AG04449 (cell line): ENCODE results near the gene GLIS2.
A peak's percentile ranks its signal among the peaks of the same experiment; 100 is the strongest.

Experiments used
- CTCF ChIA-PET: fragments of 350-600 bp; formaldehyde crosslinking; extraction: SDS; loops from one replicate; lab custom pipeline; 2021; ENCODE audit warnings: antibody characterized with exemption; lab: Yijun Ruan, JAX
- POLR2A ChIA-PET: fragments of 400-600, 350-600 bp; formaldehyde crosslinking; extraction: SDS; loops from one replicate; lab custom pipeline; 2020; ENCODE audit warnings: antibody characterized with exemption, inconsistent platforms; lab: Yijun Ruan, JAX
- DNase-seq: peaks from one replicate; pipeline ENCODE4 v3.0.0-alpha.2; 2010; ENCODE audit warnings: low read depth, low spot score
- H3K4me3 ChIP-seq: 2 replicates; pipeline ENCODE4 v1.5.1; 2011; ENCODE audit warnings: low read depth, mild to moderate bottlenecking, control low read depth, low read length
- CTCF ChIP-seq: IDR thresholded peaks from one replicate; pipeline ENCODE4 v1.5.1; 2011; ENCODE audit warnings: mild to moderate bottlenecking, moderate library complexity, low read length, control low read depth, inconsistent platforms; ENCODE audit not compliant: insufficient read depth; ENCODE audit errors: missing control alignments

Gene GLIS2

GRCh38 chr16:4272114-4272956 lies 43.5 kb upstream of the GLIS2 start:
- ChIA-PET POLR2A (interaction anchor here (0.6 to 2.9 kb wide), 12 partner anchors 11 to 333 kb away, joined by 3 to 9 read pairs (median 4); partner anchors contain the start of gene GLIS2), CTCF (interaction anchor here (0.8 to 4.8 kb wide), 11 partner anchors 10 to 131 kb away, joined by 3 to 44 read pairs (median 6); no protein-coding TSS in a partner anchor)
- H3K4me3 ChIP-seq: peak overlapping the region; percentile 93
- no peak for TF ChIP-seq CTCF
- DNase-seq: no peak

DNA sequence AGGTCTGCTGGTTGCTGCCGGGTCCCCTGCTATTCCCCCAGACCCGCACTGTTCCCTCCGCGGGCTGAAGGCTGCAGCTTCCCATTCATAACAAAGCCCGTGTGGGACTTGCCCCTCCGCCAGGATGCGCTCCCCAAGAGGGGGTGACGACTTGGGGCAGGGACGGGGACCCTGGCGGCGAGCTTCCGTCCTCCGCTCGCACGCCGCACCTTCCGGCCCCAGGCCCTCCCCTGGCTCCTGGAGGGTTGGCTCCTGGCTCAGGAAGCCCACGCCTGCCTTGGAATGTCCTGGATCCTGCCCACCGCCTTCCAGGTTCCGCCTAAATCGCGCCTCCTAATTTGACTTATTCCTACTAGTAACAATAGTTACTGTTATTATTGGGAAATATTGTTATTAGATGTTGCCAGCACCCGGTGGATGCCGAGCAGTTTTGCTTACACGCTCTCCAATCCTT lies 42.0 kb upstream of the GLIS2 start:
- peak; percentile 42 for TF ChIP-seq CTCF

DNA sequence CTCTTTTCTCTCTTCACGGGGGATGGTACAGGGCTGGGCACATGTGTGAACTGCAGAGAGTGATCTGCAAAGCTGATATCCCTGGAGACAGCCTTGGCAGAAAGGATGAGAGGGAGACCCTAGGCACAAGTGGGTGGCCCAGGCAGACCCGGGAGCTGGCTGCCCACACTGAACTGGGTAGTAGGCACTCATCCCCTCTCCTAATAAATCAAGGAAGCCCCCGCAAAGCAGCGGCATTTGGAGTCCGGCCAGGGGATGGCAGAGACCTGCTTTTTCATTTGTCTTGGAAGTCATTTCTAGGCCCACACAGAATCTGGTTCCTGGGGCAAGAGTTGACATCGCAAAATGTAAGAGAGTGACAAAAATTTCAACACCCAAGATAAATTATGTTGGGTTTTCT lies 40.0 kb upstream of the GLIS2 start:
- DNase-seq: no peak
- ChIA-PET CTCF (interaction anchor here (0.8 to 3.6 kb wide), 7 partner anchors 10 to 54 kb away, joined by 3 to 14 read pairs (median 4); no protein-coding TSS in a partner anchor), POLR2A (no interaction called here)

More for the DNA sequence above, 42.0 kb upstream of the GLIS2 start:
- peak overlapping the region; percentile 93 for H3K4me3 ChIP-seq
- ChIA-PET CTCF (interaction anchor here (0.6 to 2.8 kb wide), 13 partner anchors 8 to 129 kb away, joined by 3 to 15 read pairs (median 4); partner anchors contain the start of gene PAM16), POLR2A (interaction anchor here (1.0 to 2.9 kb wide), 8 partner anchors 10 to 162 kb away, joined by 3 to 9 read pairs (median 4); no protein-coding TSS in a partner anchor)
- no peak for DNase-seq

GRCh38 chr16:4277987-4278513 lies 37.8 kb upstream of the GLIS2 start:
- no peak overlapping the region for H3K4me3 ChIP-seq
- CTCF ChIA-PET: interaction anchor here (1.9 to 4.4 kb wide), 3 partner anchors 8 to 124 kb away, joined by 7 to 30 read pairs (median 14); no protein-coding TSS in a partner anchor
- POLR2A ChIA-PET: no interaction called here
- no peak for DNase-seq
- TF ChIP-seq CTCF: no peak

More for the DNA sequence above, 40.0 kb upstream of the GLIS2 start:
- no peak for TF ChIP-seq CTCF
- H3K4me3 ChIP-seq: no peak overlapping the region

DNA sequence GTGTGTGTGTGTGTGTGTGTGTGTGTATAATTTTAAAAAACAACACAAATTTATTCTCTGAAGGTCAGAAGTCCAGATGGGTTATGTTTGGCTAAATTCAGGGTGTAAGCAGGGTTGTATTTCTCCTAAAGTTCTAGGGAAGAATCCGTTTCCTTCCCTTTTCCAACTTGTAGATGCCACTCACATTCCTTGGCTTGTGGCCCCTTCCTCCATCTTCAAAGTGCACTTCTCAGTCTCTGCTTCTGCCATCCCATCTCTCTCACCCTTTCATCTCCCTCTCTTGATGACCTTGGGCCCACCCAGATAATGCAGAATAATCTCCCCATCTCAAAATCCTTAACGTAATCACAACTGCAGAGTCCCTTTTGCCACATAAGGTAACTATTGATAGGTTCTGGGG lies 35.2 kb upstream of the GLIS2 start:
- ChIA-PET CTCF (interaction anchor here (4.4 kb wide), 1 partner anchor 9 kb away, joined by 30 read pairs; no protein-coding TSS in a partner anchor), POLR2A (no interaction called here)
- H3K4me3 ChIP-seq: no peak overlapping the region
- no peak for TF ChIP-seq CTCF
- no peak for DNase-seq
